A673 (cell line): ENCODE data around the gene ITM2C.

ENCODE experiments used
- CTCF ChIP-seq: fragments of 300-800, 200-600 bp; sonication (generic); conservative IDR thresholded peaks from 2 replicates; pipeline ENCODE4 v1.5.1; 2017; ENCODE audit warnings: low read depth, mild to moderate bottlenecking, antibody characterized with exemption, low read length, moderate library complexity, mixed read lengths
- EZH2 ChIP-seq: fragments of 200-600 bp; sonication (generic); IDR thresholded peaks from 2 replicates; pipeline ENCODE4 v1.6.1; 2017; ENCODE audit warnings: borderline replicate concordance, low read depth, mild to moderate bottlenecking, mixed read lengths, antibody characterized with exemption, low read length; ENCODE audit not compliant: poor library complexity, severe bottlenecking

GRCh38 chr2:230874876-230875275 lies 10.1 kb downstream of the ITM2C start:
- no peak for TF ChIP-seq CTCF
- TF ChIP-seq EZH2, result no peak
